GM21360 (cell line): ENCODE data around the gene UBE2J2.

ENCODE experiments used
- ATAC-seq: cut with Tn5 transposase; IDR thresholded peaks from one replicate; pipeline ENCODE4 v1.9.1; 2021; ENCODE audit warnings: mild to moderate bottlenecking, moderate library complexity; ENCODE audit not compliant: unreplicated experiment

UBE2J2 gene

GRCh38 chr1:1230656-1231399 is 42.8 kb downstream of the UBE2J2 start:
- no peak for ATAC-seq

GRCh38 chr1:1229770-1230169 is 43.9 kb downstream of the UBE2J2 start:
- no peak for ATAC-seq

- no peak for ATAC-seq
These were observed 44.9 kb downstream of the UBE2J2 start for GRCh38 chr1:1228596-1229321.

- ATAC-seq = no peak
These were observed 45.5 kb downstream of the UBE2J2 start for GRCh38 chr1:1228187-1228586.

GRCh38 chr1:1227386-1227785 is 46.3 kb downstream of the UBE2J2 start:
- ATAC-seq = no peak

- ATAC-seq = no peak
These were observed 46.9 kb downstream of the UBE2J2 start for GRCh38 chr1:1226566-1227362.

- no peak for ATAC-seq
These were observed 47.7 kb downstream of the UBE2J2 start for GRCh38 chr1:1225913-1226312.

- ATAC-seq = no peak
These were observed 48.3 kb downstream of the UBE2J2 start for GRCh38 chr1:1225238-1225845.

- ATAC-seq = no peak
These were observed 49.8 kb downstream of the UBE2J2 start for GRCh38 chr1:1223891-1224290.

GRCh38 chr1:1223321-1223720 is 50.3 kb downstream of the UBE2J2 start:
- no peak for ATAC-seq

- ATAC-seq = no peak
These were observed 51.0 kb downstream of the UBE2J2 start for GRCh38 chr1:1222575-1223225.

GRCh38 chr1:1221887-1222574 is 51.6 kb downstream of the UBE2J2 start:
- ATAC-seq = no peak

- ATAC-seq = no peak
These were observed 53.5 kb downstream of the UBE2J2 start for GRCh38 chr1:1220197-1220596.

- no peak for ATAC-seq
These were observed 54.3 kb downstream of the UBE2J2 start for GRCh38 chr1:1219341-1219740.

- no peak for ATAC-seq
These were observed 55.0 kb downstream of the UBE2J2 start for GRCh38 chr1:1218524-1219200.

- no peak for ATAC-seq
These were observed 55.8 kb downstream of the UBE2J2 start for GRCh38 chr1:1217621-1218523.

- no peak for ATAC-seq
These were observed 56.7 kb downstream of the UBE2J2 start for GRCh38 chr1:1216770-1217620.
